Smooth muscle cell (in vitro differentiated cells): ENCODE data around the gene RHOF. TPM values are rescaled to one million over a fixed set of nuclear protein-coding genes. Genes with fewer than 3 reads are reported as not detected.
"Not testable (repeated sequence)": the region's sequence is repeated elsewhere in the genome, so short reads cannot be mapped to it uniquely, and the experiment has no call there.

Source experiments
- DNase-seq: peaks from one replicate; lab custom pipeline; 2025; ENCODE audit not compliant: unreplicated experiment; lab: John Stamatoyannopoulos, UW
- H2AFZ ChIP-seq: fragments of 200-600 bp; sonication (generic); 2 replicates; pipeline ENCODE4 v1.6.0; 2016; ENCODE audit warnings: antibody characterized with exemption, low read depth, mild to moderate bottlenecking
- H3F3A ChIP-seq: fragments of 200-600 bp; sonication (generic); 2 replicates; pipeline ENCODE4 v1.6.0; 2017; ENCODE audit warnings: antibody characterized with exemption, low read depth
- H3K27ac ChIP-seq: fragments of 200-600 bp; sonication (generic); 2 replicates; pipeline ENCODE4 v1.5.1; 2016; ENCODE audit warnings: low read depth, mild to moderate bottlenecking
- H3K27me3 ChIP-seq: fragments of 200-600 bp; sonication (generic); 2 replicates; pipeline ENCODE4 v1.6.1; 2016; ENCODE audit warnings: low read depth, mild to moderate bottlenecking
- H3K36me3 ChIP-seq: fragments of 200-600 bp; sonication (generic); 2 replicates; pipeline ENCODE4 v1.5.1; 2016; ENCODE audit warnings: low read depth
- H3K4me1 ChIP-seq: fragments of 200-600 bp; sonication (generic); 2 replicates; pipeline ENCODE4 v1.5.1; 2016; ENCODE audit warnings: low read depth
- H3K4me2 ChIP-seq: fragments of 200-600 bp; sonication (generic); 2 replicates; pipeline ENCODE4 v1.6.0; 2016; ENCODE audit warnings: mild to moderate bottlenecking
- H3K4me3 ChIP-seq: fragments of 200-600 bp; sonication (generic); 2 replicates; pipeline ENCODE4 v1.5.1; 2016; ENCODE audit warnings: mild to moderate bottlenecking
- H3K79me2 ChIP-seq: fragments of 200-600 bp; sonication (generic); 2 replicates; pipeline ENCODE4 v1.6.0; 2016; ENCODE audit warnings: low read depth, mild to moderate bottlenecking
- H3K9ac ChIP-seq: fragments of 200-600 bp; sonication (generic); 2 replicates; pipeline ENCODE4 v1.6.0; 2016; ENCODE audit warnings: low read depth
- H3K9me3 ChIP-seq: fragments of 200-600 bp; sonication (generic); replicated peaks from 2 replicates; pipeline ENCODE4 v1.5.1; 2016; ENCODE audit warnings: low read depth
- H4K20me1 ChIP-seq: fragments of 200-600 bp; sonication (generic); 2 replicates; pipeline ENCODE4 v1.6.0; 2016; ENCODE audit warnings: low read depth
- WGBS: methylation state at CpG from one replicate; pipeline ENCODE4 v1.1.7; 2016; ENCODE audit warnings: low lambda C conversion rate; 5-methylcytosine and 5-hydroxymethylcytosine counted together
- polyA plus RNA-seq: library from polyadenylated mRNA; unstranded; fragments of >200 nt; fragmentation: Nextera tagmentation; extraction: Ambion mirVana; gene quantifications from 2 replicates; pipeline ENCODE4 v1.2.1, GENCODE V29; 2016
- total RNA-seq: library from RNA; depleted of rRNA; stranded (reverse); fragments of >200 nt; gene quantifications from 2 replicates; pipeline ENCODE4 v1.2.3, GENCODE V29; 2014
- TF ChIP-seq, protein P1 (sequence below): fragments of 200-600 bp; sonication (generic); IDR thresholded peaks from 2 replicates; pipeline ENCODE4 v1.5.1; 2017; ENCODE audit warnings: borderline replicate concordance, mild to moderate bottlenecking, antibody characterized with exemption; ENCODE audit not compliant: insufficient read depth, poor library complexity, severe bottlenecking

RHOF gene
- total and polyA plus RNA-seq, 2 experiments from 2014 or later = 15.3 to 25.9 TPM

- Histone ChIP-seq H2AFZ (no peak overlapping the region), H3K79me2 (no peaks in the 10 kb centered on the region), H3K4me3 (no peak overlapping the region), H3K27me3 (no peaks in the 10 kb centered on the region), H3K4me2 (no peak overlapping the region), H3K27ac (no peak overlapping the region), H3K9ac (no peak overlapping the region), H3K9me3 (no peaks in the 10 kb centered on the region), H4K20me1 (no peaks in the 10 kb centered on the region), H3K36me3 (no peaks in the 10 kb centered on the region), H3K4me1 (no peaks in the 10 kb centered on the region), H3F3A (no peaks in the 10 kb centered on the region)
- DNase-seq = no peak
- TF ChIP-seq, protein P1, sequence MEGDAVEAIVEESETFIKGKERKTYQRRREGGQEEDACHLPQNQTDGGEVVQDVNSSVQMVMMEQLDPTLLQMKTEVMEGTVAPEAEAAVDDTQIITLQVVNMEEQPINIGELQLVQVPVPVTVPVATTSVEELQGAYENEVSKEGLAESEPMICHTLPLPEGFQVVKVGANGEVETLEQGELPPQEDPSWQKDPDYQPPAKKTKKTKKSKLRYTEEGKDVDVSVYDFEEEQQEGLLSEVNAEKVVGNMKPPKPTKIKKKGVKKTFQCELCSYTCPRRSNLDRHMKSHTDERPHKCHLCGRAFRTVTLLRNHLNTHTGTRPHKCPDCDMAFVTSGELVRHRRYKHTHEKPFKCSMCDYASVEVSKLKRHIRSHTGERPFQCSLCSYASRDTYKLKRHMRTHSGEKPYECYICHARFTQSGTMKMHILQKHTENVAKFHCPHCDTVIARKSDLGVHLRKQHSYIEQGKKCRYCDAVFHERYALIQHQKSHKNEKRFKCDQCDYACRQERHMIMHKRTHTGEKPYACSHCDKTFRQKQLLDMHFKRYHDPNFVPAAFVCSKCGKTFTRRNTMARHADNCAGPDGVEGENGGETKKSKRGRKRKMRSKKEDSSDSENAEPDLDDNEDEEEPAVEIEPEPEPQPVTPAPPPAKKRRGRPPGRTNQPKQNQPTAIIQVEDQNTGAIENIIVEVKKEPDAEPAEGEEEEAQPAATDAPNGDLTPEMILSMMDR = no peak
- 86% methylated on average over 5 of the region's 5 CpGs for WGBS
Measured at GRCh38 chr12:121766290-121767039, 27.0 kb downstream of the RHOF start.

DNA sequence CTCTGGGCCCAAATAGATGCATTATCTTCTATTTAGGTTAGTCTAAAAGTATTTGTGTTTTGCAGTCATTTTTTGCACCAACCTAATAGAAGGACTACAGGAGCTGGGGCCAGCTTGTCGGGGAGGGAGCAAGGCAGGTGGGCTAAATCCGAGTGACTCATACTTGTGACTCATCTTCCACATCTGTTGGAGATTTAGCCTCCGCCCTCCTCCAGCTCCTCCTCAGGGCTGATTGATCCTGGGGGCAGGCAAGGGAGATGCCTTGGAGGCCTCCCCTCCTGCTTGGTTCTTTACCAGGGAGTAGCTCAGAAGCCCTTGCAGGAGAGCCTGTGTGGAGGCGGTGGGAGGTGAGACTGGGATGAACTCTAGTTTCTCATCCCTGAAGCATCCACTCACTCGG lies 27.9 kb downstream of the RHOF start:
- Histone ChIP-seq H2AFZ (no peak overlapping the region), H3K27me3 (no peaks in the 10 kb centered on the region), H3K27ac (no peak overlapping the region), H3K9ac (no peak overlapping the region), H3K4me2 (no peak overlapping the region), H3K9me3 (no peaks in the 10 kb centered on the region), H3K79me2 (no peaks in the 10 kb centered on the region), H3K4me3 (no peak overlapping the region), H3K4me1 (no peaks in the 10 kb centered on the region), H3K36me3 (no peaks in the 10 kb centered on the region), H4K20me1 (no peaks in the 10 kb centered on the region), H3F3A (no peaks in the 10 kb centered on the region)
- TF ChIP-seq, protein P1 = no peak
- WGBS = 36% methylated on average over 5 of the region's 5 CpGs
- DNase-seq = no peak

GRCh38 chr12:121764808-121765207 lies 28.7 kb downstream of the RHOF start:
- no peak overlapping the region for H3K4me3 ChIP-seq
- TF ChIP-seq, protein P1 = no peak
- 65% methylated on average over 1 of the region's 3 CpGs for WGBS
- no peaks in the 10 kb centered on the region for H3K79me2 ChIP-seq
- no peaks in the 10 kb centered on the region for H3K27me3 ChIP-seq
- no peaks in the 10 kb centered on the region for H3K36me3 ChIP-seq
- DNase-seq = no peak
- H3K4me1 ChIP-seq = no peaks in the 10 kb centered on the region
- no peaks in the 10 kb centered on the region for H3K9me3 ChIP-seq
- no peak overlapping the region for H2AFZ ChIP-seq
- no peak overlapping the region for H3K27ac ChIP-seq
- no peak overlapping the region for H3K4me2 ChIP-seq
- H3F3A ChIP-seq = no peaks in the 10 kb centered on the region
- no peak overlapping the region for H3K9ac ChIP-seq
- no peaks in the 10 kb centered on the region for H4K20me1 ChIP-seq

GRCh38 chr12:121762269-121762668 lies 31.2 kb downstream of the RHOF start:
- no peak overlapping the region for H2AFZ ChIP-seq
- DNase-seq = no peak
- TF ChIP-seq, protein P1 = no peak

DNA sequence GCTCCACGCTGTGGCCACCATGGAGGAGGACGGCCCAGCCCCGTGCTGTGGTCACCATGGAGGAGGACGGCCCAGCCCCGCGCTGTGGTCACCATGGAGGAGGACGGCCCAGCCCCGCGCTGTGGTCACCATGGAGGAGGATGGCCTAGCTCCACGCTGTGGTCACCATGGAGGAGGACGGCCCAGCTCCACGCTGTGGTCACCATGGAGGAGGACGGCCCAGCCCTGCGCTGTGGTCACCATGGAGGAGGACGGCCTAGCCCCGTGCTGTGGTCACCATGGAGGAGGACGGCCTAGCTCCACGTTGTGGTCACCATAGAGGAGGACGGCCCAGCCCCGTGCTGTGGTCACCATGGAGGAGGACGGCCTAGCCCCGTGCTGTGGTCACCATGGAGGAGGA lies 35.0 kb downstream of the RHOF start:
- not testable (repeated sequence) for H4K20me1 ChIP-seq, H3K36me3 ChIP-seq, H3K9ac ChIP-seq, H3K9me3 ChIP-seq, H2AFZ ChIP-seq, H3K4me3 ChIP-seq, DNase-seq, H3K4me2 ChIP-seq, H3F3A ChIP-seq, H3K4me1 ChIP-seq, H3K27ac ChIP-seq, H3K27me3 ChIP-seq, H3K79me2 ChIP-seq
- WGBS = 96% methylated on average over 13 of the region's 22 CpGs

More at GRCh38 chr12:121762269-121762668, 31.2 kb downstream of the RHOF start:
- H3K4me1 ChIP-seq = no peaks in the 10 kb centered on the region
- no peak overlapping the region for H3K27ac ChIP-seq
- no peaks in the 10 kb centered on the region for H3K9me3 ChIP-seq
- H3F3A ChIP-seq = no peaks in the 10 kb centered on the region
- H3K4me2 ChIP-seq = no peak overlapping the region
- no peaks in the 10 kb centered on the region for H3K36me3 ChIP-seq
- H3K79me2 ChIP-seq = no peaks in the 10 kb centered on the region
- H4K20me1 ChIP-seq = no peaks in the 10 kb centered on the region
- no peaks in the 10 kb centered on the region for H3K27me3 ChIP-seq
- WGBS = 59% methylated on average over 6 of the region's 6 CpGs
- no peak overlapping the region for H3K4me3 ChIP-seq
- no peak overlapping the region for H3K9ac ChIP-seq
